K562 (cell line): ENCODE results near the gene ELP5. TPM values are rescaled to one million over a fixed set of nuclear protein-coding genes. Genes with fewer than 3 reads are reported as not detected.

Experiments used
- C11orf30 ChIP-seq: fragments of 450-650 bp; IDR thresholded peaks from 2 replicates; pipeline ENCODE4 v1.6.1; 2016; ENCODE audit warnings: low read depth, mild to moderate bottlenecking
- DPF2 ChIP-seq: fragments of 450-650 bp; IDR thresholded peaks from 2 replicates; pipeline ENCODE4 v1.6.1; 2016
- ELF4 ChIP-seq: fragments of 450-650 bp; formaldehyde crosslinking; IDR thresholded peaks from 2 replicates; pipeline ENCODE4 v1.4.0; 2022; ENCODE audit warnings: missing genetic modification characterization
- FOXO4 ChIP-seq: fragments of 450-650 bp; formaldehyde crosslinking; IDR thresholded peaks from 2 replicates; pipeline ENCODE4 v1.4.0; 2020; ENCODE audit warnings: mild to moderate bottlenecking, moderate library complexity
- MEF2D ChIP-seq: conservative IDR thresholded peaks from 2 replicates; pipeline ENCODE4 v1.6.1; 2016; ENCODE audit warnings: low read depth, missing genetic modification characterization, missing compliant biosample characterization
- MITF ChIP-seq: IDR thresholded peaks from 2 replicates; pipeline ENCODE4 v1.6.1; 2014; ENCODE audit warnings: antibody characterized with exemption
- MTA2 ChIP-seq: fragments of 450-650 bp; IDR thresholded peaks from 2 replicates; pipeline ENCODE4 v1.6.1; 2016; ENCODE audit warnings: low read depth
- NONO ChIP-seq, 2 experiments: fragments of 200-400 bp in 1 of 2; fragments of 450-650 bp in 1 of 2; formaldehyde crosslinking in 1 of 2; IDR thresholded peaks; 2 replicates each; pipeline ENCODE4 v1.6.1; 2017; ENCODE audit warnings: low read depth in 2 of 2, mild to moderate bottlenecking in 2 of 2, moderate library complexity in 2 of 2, low read length in 1 of 2
- NR4A1 ChIP-seq, 2 experiments: fragments of 250-450 bp in 1 of 2; fragments of 450-650 bp in 1 of 2; sonication (Bioruptor Pico) in 1 of 2; IDR thresholded peaks; 2 replicates each; pipeline versions ENCODE4 v1.4.0 to v1.6.1; 2016 to 2020; ENCODE audit warnings: mild to moderate bottlenecking in 2 of 2, missing compliant biosample characterization in 1 of 2, missing genetic modification characterization in 1 of 2, moderate library complexity in 1 of 2
- PHTF2 ChIP-seq: fragments of 250-450 bp; sonication (Bioruptor Pico); IDR thresholded peaks from 2 replicates; pipeline ENCODE4 v1.5.0; 2021; ENCODE audit warnings: mild to moderate bottlenecking
- RAD21 ChIP-seq, 2 experiments: fragments of 250-450 bp in 1 of 2; fragments of 450-650 bp in 1 of 2; sonication (Bioruptor Pico) in 1 of 2; formaldehyde crosslinking in 1 of 2; IDR thresholded peaks in 1 of 2; conservative IDR thresholded peaks in 1 of 2; 2 replicates each; pipeline versions ENCODE4 v1.4.0 to v1.8.0; 2020 to 2022; ENCODE audit warnings: mild to moderate bottlenecking in 2 of 2, moderate library complexity in 1 of 2
- RBM25 ChIP-seq: fragments of 200-400 bp; formaldehyde crosslinking; IDR thresholded peaks from 2 replicates; pipeline ENCODE4 v1.6.1; 2018; ENCODE audit warnings: low read length, low read depth, moderate library complexity; ENCODE audit not compliant: severe bottlenecking
- RBM34 ChIP-seq: fragments of 200-400 bp; formaldehyde crosslinking; IDR thresholded peaks from 2 replicates; pipeline ENCODE4 v1.6.1; 2018; ENCODE audit warnings: low read length, borderline replicate concordance; ENCODE audit not compliant: insufficient read depth
- SRSF7 ChIP-seq: fragments of 200-400 bp; formaldehyde crosslinking; optimal IDR thresholded peaks from 2 replicates; pipeline ENCODE3; 2017; ENCODE audit warnings: mild to moderate bottlenecking, low read depth, low read length
- YBX1 ChIP-seq: fragments of 450-650 bp; IDR thresholded peaks from 2 replicates; pipeline ENCODE4 v1.7.1; 2016; ENCODE audit warnings: mild to moderate bottlenecking
- ZBTB34 ChIP-seq: fragments of 250-450 bp; sonication (Bioruptor Pico); IDR thresholded peaks from 2 replicates; pipeline ENCODE4 v1.8.0; 2021; ENCODE audit warnings: mild to moderate bottlenecking, moderate library complexity
- ZNF133 ChIP-seq: fragments of 250-450 bp; sonication (Bioruptor Pico); IDR thresholded peaks from 2 replicates; pipeline ENCODE4 v1.4.0; 2020; ENCODE audit warnings: mild to moderate bottlenecking
- ZNF165 ChIP-seq: fragments of 250-450 bp; sonication (Bioruptor Pico); IDR thresholded peaks from 2 replicates; pipeline ENCODE4 v1.4.0; 2020; ENCODE audit warnings: borderline replicate concordance
- ZNF280B ChIP-seq: fragments of 250-450 bp; sonication (Bioruptor Pico); IDR thresholded peaks from 2 replicates; pipeline ENCODE4 v1.5.1; 2021; ENCODE audit warnings: mild to moderate bottlenecking
- ZNF449 ChIP-seq: fragments of 250-450 bp; sonication (Bioruptor Pico); IDR thresholded peaks from 2 replicates; pipeline ENCODE4 v1.8.0; 2022; ENCODE audit warnings: moderate library complexity, mild to moderate bottlenecking, inconsistent platforms
- polyA plus RNA-seq, 8 experiments: library from polyadenylated mRNA; depleted of rRNA in 4 of 8; stranded (reverse) in 5 of 8; unstranded in 3 of 8; fragments of >200 nt; fragmentation: Nextera tagmentation in 2 of 8; fragmentation: Illumina TruSeq in 1 of 8; extraction: Ambion mirVana in 2 of 8; extraction: Trizol in 1 of 8; gene quantifications; 2 replicates each; pipeline versions ENCODE4 v1.2.1 to v1.2.3, GENCODE V29; 2011 to 2014; ENCODE audit warnings: inconsistent platforms in 1 of 8, missing spikeins in 1 of 8
- total RNA-seq, 7 experiments: library from RNA; depleted of rRNA in 6 of 7; stranded (reverse); fragments of >200 nt in 6 of 7; fragmentation: Illumina TruSeq in 2 of 7; extraction: Trizol in 2 of 7; gene quantifications; 2 replicates each; pipeline versions ENCODE4 v1.2.1 to v1.2.3, GENCODE V29; 2011 to 2021; ENCODE audit warnings: low replicate concordance in 1 of 7

The ELP5 gene
- total and polyA plus RNA-seq, 9 of the 15 experiments (the other 6 are each of a cell fraction or from before 2014, with no cell fraction given) = 25.7 to 77.9 (median 52.9) TPM

GRCh38 chr17:7234083-7234951 lies 17.7 kb upstream of the ELP5 start, which contains the start of gene DVL2 (continued):
- peak; percentile 96 for TF ChIP-seq MITF
- no peak for TF ChIP-seq RAD21 (CRISPR knock-in tag; conservative IDR thresholded peaks at IDR 0.05 in 1 of 2, IDR thresholded peaks at IDR 0.05 in 1 of 2)
- TF ChIP-seq NR4A1 (CRISPR knock-in tag; IDR thresholded peaks at IDR 0.05) = no peak
- 0 out of 2 replicates have a peak, but pooled peaks have one; percentile 21 for TF ChIP-seq NR4A1 (tag; IDR thresholded peaks at IDR 0.05)
- TF ChIP-seq DPF2 = no peak
- peak; percentile 90 for TF ChIP-seq C11orf30
- peak; percentile 95 for TF ChIP-seq ELF4 (CRISPR knock-in tag)
- no peak for TF ChIP-seq ZNF133 (CRISPR knock-in tag)
- no peak for TF ChIP-seq SRSF7
- TF ChIP-seq RBM25 = no peak
- no peak for TF ChIP-seq ZNF165 (CRISPR knock-in tag)
- no peak for TF ChIP-seq MEF2D
- no peak for TF ChIP-seq MTA2
- no peak for TF ChIP-seq NONO (IDR thresholded peaks at IDR 0.05; ENCODE audit: low read depth in 2 of 2, low read length in 1 of 2)
- TF ChIP-seq YBX1 = no peak
- no peak for TF ChIP-seq ZBTB34
- peak; percentile 38; the same call in 1 of the 2 replicates for TF ChIP-seq PHTF2 (CRISPR knock-in tag)
- no peak; the same call in 1 of the 2 replicates for TF ChIP-seq FOXO4 (CRISPR knock-in tag)
- no peak for TF ChIP-seq RBM34
- TF ChIP-seq ZNF449 = no peak
- peak; percentile 49 for TF ChIP-seq ZNF280B (CRISPR knock-in tag)
